GM13977 (cell line): Measurements from ENCODE around the gene GABBR2.

Experiments
- DNase-seq: peaks from one replicate; pipeline ENCODE4 v3.0.0; 2012; ENCODE audit warnings: low spot score
- CTCF ChIP-seq: IDR thresholded peaks from 2 replicates; pipeline ENCODE4 v1.5.1; 2012; ENCODE audit warnings: mild to moderate bottlenecking, control low read depth; ENCODE audit not compliant: insufficient read depth; ENCODE audit errors: extremely low read depth, missing control alignments
- in situ Hi-C: fragments of 300-500 bp; cut with MboI; formaldehyde crosslinking; loops from one replicate; pipeline ENCODE4 v1.12.0; 2022; ENCODE audit warnings: low sequenced_read_pairs, low pct_unique_long_range_greater_than_20kb, mixed read lengths, inconsistent platforms; ENCODE audit not compliant: unreplicated experiment

The GABBR2 gene

GRCh38 chr9:98721643-98722042 is 12.9 kb upstream of the GABBR2 start:
- TF ChIP-seq CTCF, result no peak
- in situ Hi-C loops, result no loop called here
- no peak for DNase-seq

GRCh38 chr9:98720402-98720801 is 11.7 kb upstream of the GABBR2 start:
- no peak for TF ChIP-seq CTCF
- DNase-seq, result no peak
- in situ Hi-C loops, result no loop called here

- in situ Hi-C loops, result no loop called here
- DNase-seq, result no peak
Observed at GRCh38 chr9:98719055-98719454, 10.3 kb upstream of the GABBR2 start.

GRCh38 chr9:98714833-98715232 is 6.1 kb upstream of the GABBR2 start:
- TF ChIP-seq CTCF, result no peak
- DNase-seq, result no peak
- in situ Hi-C loops, result no loop called here

More at GRCh38 chr9:98719055-98719454, 10.3 kb upstream of the GABBR2 start:
- TF ChIP-seq CTCF, result no peak

GRCh38 chr9:98712987-98713386 is 4.3 kb upstream of the GABBR2 start:
- DNase-seq, result no peak
- in situ Hi-C loops, result no loop called here
- TF ChIP-seq CTCF, result no peak

- in situ Hi-C loops, result no loop called here
- no peak for DNase-seq
- TF ChIP-seq CTCF, result no peak
Observed at GRCh38 chr9:98709968-98710965, 1.5 kb upstream of the GABBR2 start.
